ENCODE data around the gene DLG2.

DNA sequence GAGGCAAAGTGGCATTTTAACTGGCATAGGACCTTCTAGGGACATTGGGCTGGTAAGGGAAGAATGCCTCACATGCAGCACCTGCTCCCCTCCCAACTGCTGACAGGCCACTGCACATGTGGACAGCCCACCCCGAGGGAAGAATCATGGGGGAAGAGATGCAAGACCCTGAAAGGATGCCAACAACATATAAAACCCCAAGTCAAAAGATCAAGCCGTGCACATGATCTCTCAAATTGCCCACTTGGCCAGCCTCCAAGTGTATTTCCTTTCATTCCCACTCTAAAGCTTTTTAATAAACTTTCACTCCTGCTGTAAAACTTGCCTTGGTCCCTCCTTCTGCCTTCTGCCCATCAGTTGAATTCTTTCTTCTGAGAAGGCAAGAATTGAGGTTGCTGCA is 1393.1 kb downstream of the DLG2 start:
- no peak for TF ChIP-seq POLR2AphosphoS5 (IDR thresholded peaks at IDR 0.05; ENCODE audit: low read depth, low read length)
- TF ChIP-seq POLR2A (IDR thresholded peaks at IDR 0.05; ENCODE audit: low read depth, low read length): no peak
- TF ChIP-seq TAF1 (IDR thresholded peaks at IDR 0.05; ENCODE audit: low read depth, low read length): no peak
- TF ChIP-seq SPI1 (IDR thresholded peaks at IDR 0.05; ENCODE audit: low read depth, low read length): no peak
- no peak for TF ChIP-seq PAX5 (IDR thresholded peaks at IDR 0.05; ENCODE audit: insufficient read depth, low read length, severe bottlenecking)

Data from GM12891 (cell line).